GM12878 (cell line): ENCODE measurements around the gene PIEZO2.

Experiments
- CBX3 ChIP-seq: fragments of 200-600 bp; sonication (generic); IDR thresholded peaks from 2 replicates; pipeline ENCODE4 v1.6.1; 2016; ENCODE audit warnings: low read depth, borderline replicate concordance
- MXI1 ChIP-seq: fragments of 150-350 bp; IDR thresholded peaks from 2 replicates; pipeline ENCODE4 v1.6.1; 2011; ENCODE audit warnings: low read depth, mild to moderate bottlenecking, inconsistent platforms, low read length, improper control_type of control experiment
- POLR2AphosphoS5 ChIP-seq: IDR thresholded peaks from 2 replicates; pipeline ENCODE4 v1.6.1; 2011; ENCODE audit warnings: mild to moderate bottlenecking, low read length, inconsistent platforms
- RAD21 ChIP-seq: IDR thresholded peaks from 2 replicates; pipeline ENCODE4 v1.6.1; 2011; ENCODE audit warnings: mild to moderate bottlenecking, low read depth, low read length, moderate library complexity; ENCODE audit not compliant: insufficient read depth
- TBL1XR1 ChIP-seq: IDR thresholded peaks from 2 replicates; pipeline ENCODE4 v1.6.1; 2012; ENCODE audit warnings: low read depth, low read length, improper control_type of control experiment
- TCF12 ChIP-seq: IDR thresholded peaks from 2 replicates; pipeline ENCODE4 v1.6.1; 2011; ENCODE audit warnings: low read depth, mild to moderate bottlenecking, low read length

DNA sequence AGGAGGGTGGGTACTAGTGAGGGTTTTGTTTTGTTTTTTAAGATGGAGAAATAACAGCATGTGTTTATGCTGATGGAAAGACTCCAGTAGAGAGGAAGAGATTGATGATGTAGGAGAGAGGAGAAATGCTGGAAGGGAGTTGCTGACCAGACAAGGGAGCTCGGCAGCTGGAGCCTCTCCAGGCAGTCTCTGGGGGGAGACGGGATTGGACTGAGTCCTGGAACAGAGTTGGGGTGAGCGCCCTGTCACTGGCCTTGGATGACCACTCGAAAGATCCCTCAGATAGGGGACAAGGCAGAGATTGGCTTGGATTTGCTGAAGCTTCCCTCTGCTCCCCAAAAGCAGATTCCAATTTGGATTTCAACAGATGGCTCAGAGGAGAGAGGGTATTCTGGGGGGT is 425.9 kb downstream of the PIEZO2 start:
- TF ChIP-seq TBL1XR1 (no peak), TCF12 (no peak), RAD21 (no peak), POLR2AphosphoS5 (no peak), MXI1 (no peak), CBX3 (no peak)
